HEK293 (cell line): Measurements from ENCODE around the gene PITPNC1.

Experiments used
- CTCF ChIA-PET: fragments of 350-600 bp; formaldehyde crosslinking; extraction: SDS; loops from one replicate; lab custom pipeline; 2021; ENCODE audit warnings: antibody characterized with exemption; lab: Yijun Ruan, JAX
- POLR2A ChIA-PET: fragments of 300-600 bp; formaldehyde crosslinking; extraction: SDS; loops from one replicate; lab custom pipeline; 2020; ENCODE audit warnings: antibody characterized with exemption, inconsistent platforms; lab: Yijun Ruan, JAX
- H3K27ac ChIP-seq: fragments of 200-500 bp; sonication (Bioruptor generic); 2 replicates; pipeline ENCODE4 v1.5.1; 2014; ENCODE audit warnings: low read depth, low read length, control low read depth, inconsistent platforms; ENCODE audit errors: extremely low read depth
- H3K36me3 ChIP-seq, 2 experiments: fragments of 200-500 bp in 1 of 2; sonication (Bioruptor generic) in 1 of 2; 1 replicate in 1 of 2; 2 replicates in 1 of 2; pipeline ENCODE4 v1.5.1; 2014 to 2017; ENCODE audit warnings: inconsistent platforms in 2 of 2, low read length in 2 of 2; ENCODE audit not compliant: control insufficient read depth in 2 of 2, insufficient read depth in 1 of 2
- H3K4me1 ChIP-seq: fragments of 200-500 bp; sonication (Bioruptor generic); 2 replicates; pipeline ENCODE4 v1.5.1; 2014; ENCODE audit warnings: mild to moderate bottlenecking, low read length, inconsistent platforms; ENCODE audit not compliant: control insufficient read depth, insufficient read depth
- H3K4me3 ChIP-seq: 2 replicates; pipeline ENCODE4 v1.5.1; 2011; ENCODE audit warnings: low read depth, mild to moderate bottlenecking, control low read depth, low read length, moderate library complexity
- H3K9me3 ChIP-seq: fragments of 200-500 bp; sonication (Bioruptor generic); 2 replicates; pipeline ENCODE4 v1.5.1; 2014; ENCODE audit warnings: low read depth, low read length, inconsistent platforms; ENCODE audit not compliant: control insufficient read depth, insufficient read depth
- ATF2 ChIP-seq: fragments of 450-650 bp; formaldehyde crosslinking; IDR thresholded peaks from 2 replicates; pipeline ENCODE4 v1.5.1; 2016; ENCODE audit warnings: missing biosample characterization, missing genetic modification characterization, low read depth
- CTCF ChIP-seq: fragments of 450-650 bp; formaldehyde crosslinking; IDR thresholded peaks from 2 replicates; pipeline ENCODE4 v1.5.1; 2016; ENCODE audit warnings: missing biosample characterization, missing genetic modification characterization
- ELK4 ChIP-seq: IDR thresholded peaks from 2 replicates; pipeline ENCODE4 v1.6.1; 2011; ENCODE audit warnings: mild to moderate bottlenecking, low read depth, low read length, borderline replicate concordance
- GLIS1 ChIP-seq: fragments of 450-650 bp; formaldehyde crosslinking; IDR thresholded peaks from 2 replicates; pipeline ENCODE4 v1.5.1; 2016; ENCODE audit warnings: missing biosample characterization, missing genetic modification characterization
- KLF8 ChIP-seq: fragments of 450-650 bp; formaldehyde crosslinking; IDR thresholded peaks from 2 replicates; pipeline ENCODE4 v1.5.1; 2016; ENCODE audit warnings: missing biosample characterization, missing genetic modification characterization
- ZFP37 ChIP-seq: fragments of 450-650 bp; formaldehyde crosslinking; IDR thresholded peaks from 2 replicates; pipeline ENCODE4 v1.5.1; 2016; ENCODE audit warnings: missing biosample characterization, missing genetic modification characterization
- ZNF140 ChIP-seq: fragments of 450-650 bp; formaldehyde crosslinking; IDR thresholded peaks from 2 replicates; pipeline ENCODE4 v1.5.1; 2016; ENCODE audit warnings: missing biosample characterization, missing genetic modification characterization
- ZNF169 ChIP-seq: fragments of 450-650 bp; formaldehyde crosslinking; IDR thresholded peaks from 2 replicates; pipeline ENCODE4 v1.5.1; 2016; ENCODE audit warnings: missing biosample characterization, missing genetic modification characterization
- ZNF223 ChIP-seq: fragments of 450-650 bp; formaldehyde crosslinking; IDR thresholded peaks from 2 replicates; pipeline ENCODE4 v1.5.1; 2016; ENCODE audit warnings: missing biosample characterization, missing genetic modification characterization
- ZNF274 ChIP-seq, 2 experiments: fragments of 200-500 bp in 1 of 2; fragments of 450-650 bp in 1 of 2; sonication (Bioruptor generic) in 1 of 2; formaldehyde crosslinking in 1 of 2; IDR thresholded peaks; 2 replicates each; pipeline versions ENCODE4 v1.5.1 to v1.6.1; 2014 to 2016; ENCODE audit warnings: borderline replicate concordance in 1 of 2, inconsistent platforms in 1 of 2, low read length in 1 of 2, missing biosample characterization in 1 of 2, missing genetic modification characterization in 1 of 2
- ZNF292 ChIP-seq: fragments of 450-650 bp; formaldehyde crosslinking; IDR thresholded peaks from 2 replicates; pipeline ENCODE4 v1.5.1; 2016; ENCODE audit warnings: low read depth, missing biosample characterization, missing genetic modification characterization, borderline replicate concordance
- ZNF311 ChIP-seq: fragments of 450-650 bp; formaldehyde crosslinking; IDR thresholded peaks from 2 replicates; pipeline ENCODE4 v1.5.1; 2017; ENCODE audit warnings: missing biosample characterization, missing genetic modification characterization, borderline replicate concordance
- ZNF473 ChIP-seq: fragments of 450-650 bp; formaldehyde crosslinking; IDR thresholded peaks from 2 replicates; pipeline ENCODE4 v1.5.1; 2017; ENCODE audit warnings: missing biosample characterization, missing genetic modification characterization
- ZNF560 ChIP-seq: fragments of 450-650 bp; formaldehyde crosslinking; IDR thresholded peaks from 2 replicates; pipeline ENCODE4 v1.5.1; 2017; ENCODE audit warnings: missing biosample characterization, missing genetic modification characterization, borderline replicate concordance
- ZNF623 ChIP-seq: fragments of 450-650 bp; formaldehyde crosslinking; IDR thresholded peaks from 2 replicates; pipeline ENCODE4 v1.5.1; 2016; ENCODE audit warnings: missing biosample characterization, missing genetic modification characterization
- ZNF626 ChIP-seq: fragments of 450-650 bp; sonication (Bioruptor Pico); formaldehyde crosslinking; IDR thresholded peaks from 2 replicates; pipeline ENCODE4 v1.5.1; 2018; ENCODE audit warnings: missing biosample characterization, missing genetic modification characterization, inconsistent platforms
- ZNF658 ChIP-seq: fragments of 450-650 bp; formaldehyde crosslinking; IDR thresholded peaks from 2 replicates; pipeline ENCODE4; 2016; ENCODE audit warnings: missing biosample characterization, missing genetic modification characterization
- ZNF670 ChIP-seq: fragments of 450-650 bp; formaldehyde crosslinking; IDR thresholded peaks from 2 replicates; pipeline ENCODE4 v1.5.1; 2016; ENCODE audit warnings: missing biosample characterization, missing genetic modification characterization, low read depth
- ZNF677 ChIP-seq: fragments of 450-650 bp; IDR thresholded peaks from 2 replicates; pipeline ENCODE4 v1.5.0; 2018; ENCODE audit warnings: missing biosample characterization, mild to moderate bottlenecking, missing genetic modification characterization, moderate library complexity
- ZNF701 ChIP-seq: fragments of 450-650 bp; formaldehyde crosslinking; IDR thresholded peaks from 2 replicates; pipeline ENCODE4 v1.5.1; 2016; ENCODE audit warnings: missing biosample characterization, missing genetic modification characterization
- ZSCAN23 ChIP-seq: fragments of 450-650 bp; formaldehyde crosslinking; IDR thresholded peaks from 2 replicates; pipeline ENCODE4 v1.5.1; 2016; ENCODE audit warnings: missing biosample characterization, missing genetic modification characterization
- TF ChIP-seq, protein P1 (sequence below): fragments of 450-650 bp; formaldehyde crosslinking; conservative IDR thresholded peaks from 2 replicates; pipeline ENCODE4 v1.5.1; 2016; ENCODE audit warnings: low read depth, missing biosample characterization, missing genetic modification characterization

PITPNC1 gene

GRCh38 chr17:67375716-67376115 is 1.4 kb upstream of the PITPNC1 start:
- no peaks in the 10 kb centered on the region for H3K9me3 ChIP-seq
- ChIA-PET POLR2A (interaction anchor here (0.6 to 1.3 kb wide), 3 partner anchors 14 to 342 kb away, joined by 4 to 12 read pairs (median 5); no protein-coding TSS in a partner anchor), CTCF (interaction anchor here (0.6 to 4.2 kb wide), 31 partner anchors 8 to 404 kb away, joined by 3 to 43 read pairs (median 4); partner anchors contain the start of gene NOL11)
- peaks cover 5% of the 10 kb centered on the region; the same call in 1 of the 2 replicates for H3K4me1 ChIP-seq
- TF ChIP-seq ZNF169 (no peak), ATF2 (tag by site-specific recombination) (no peak), ZNF560 (tag by site-specific recombination) (no peak), ZSCAN23 (tag by site-specific recombination) (no peak), ZFP37 (tag by site-specific recombination) (no peak), ELK4 (no peak), ZNF677 (no peak), ZNF292 (tag by site-specific recombination) (no peak), KLF8 (tag by site-specific recombination) (no peak), ZNF223 (tag by site-specific recombination) (no peak), ZNF658 (tag by site-specific recombination) (no peak), ZNF701 (tag by site-specific recombination) (no peak), ZNF274 (IDR thresholded peaks at IDR 0.05; ENCODE audit: low read length) (no peak), ZNF274 (tag by site-specific recombination; IDR thresholded peaks at IDR 0.05; ENCODE audit: borderline replicate concordance) (no peak)
- no peak overlapping the region for H3K4me3 ChIP-seq
- H3K27ac ChIP-seq, result no peak overlapping the region
- H3K36me3 ChIP-seq, result no peaks in the 10 kb centered on the region

DNA sequence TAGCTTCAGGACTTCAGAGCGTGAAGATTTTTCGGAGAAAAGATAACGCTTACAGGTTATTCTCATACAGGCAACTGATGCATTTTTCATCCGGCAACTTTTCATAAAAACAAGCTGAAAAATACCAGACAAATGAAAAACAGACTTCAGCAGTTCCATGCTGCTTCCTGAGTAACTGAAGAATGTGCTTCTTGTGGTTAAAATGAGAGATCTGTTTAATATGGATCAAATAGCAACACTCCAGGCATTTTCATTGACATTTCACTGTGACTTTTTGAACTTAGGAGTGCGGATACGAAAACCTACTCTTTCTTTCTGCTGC is 705 bp upstream of the PITPNC1 start:
- Histone ChIP-seq H3K4me3 (peak overlapping the region; percentile 85; the same call in 1 of the 2 replicates), H3K36me3 (no peaks in the 10 kb centered on the region), H3K4me1 (peaks cover 5% of the 10 kb centered on the region; the same call in 1 of the 2 replicates), H3K27ac (no peak overlapping the region), H3K9me3 (no peaks in the 10 kb centered on the region)
- TF ChIP-seq KLF8 (tag by site-specific recombination), result no peak
- TF ChIP-seq ZNF140 (tag by site-specific recombination), result no peak
- TF ChIP-seq, protein P1, sequence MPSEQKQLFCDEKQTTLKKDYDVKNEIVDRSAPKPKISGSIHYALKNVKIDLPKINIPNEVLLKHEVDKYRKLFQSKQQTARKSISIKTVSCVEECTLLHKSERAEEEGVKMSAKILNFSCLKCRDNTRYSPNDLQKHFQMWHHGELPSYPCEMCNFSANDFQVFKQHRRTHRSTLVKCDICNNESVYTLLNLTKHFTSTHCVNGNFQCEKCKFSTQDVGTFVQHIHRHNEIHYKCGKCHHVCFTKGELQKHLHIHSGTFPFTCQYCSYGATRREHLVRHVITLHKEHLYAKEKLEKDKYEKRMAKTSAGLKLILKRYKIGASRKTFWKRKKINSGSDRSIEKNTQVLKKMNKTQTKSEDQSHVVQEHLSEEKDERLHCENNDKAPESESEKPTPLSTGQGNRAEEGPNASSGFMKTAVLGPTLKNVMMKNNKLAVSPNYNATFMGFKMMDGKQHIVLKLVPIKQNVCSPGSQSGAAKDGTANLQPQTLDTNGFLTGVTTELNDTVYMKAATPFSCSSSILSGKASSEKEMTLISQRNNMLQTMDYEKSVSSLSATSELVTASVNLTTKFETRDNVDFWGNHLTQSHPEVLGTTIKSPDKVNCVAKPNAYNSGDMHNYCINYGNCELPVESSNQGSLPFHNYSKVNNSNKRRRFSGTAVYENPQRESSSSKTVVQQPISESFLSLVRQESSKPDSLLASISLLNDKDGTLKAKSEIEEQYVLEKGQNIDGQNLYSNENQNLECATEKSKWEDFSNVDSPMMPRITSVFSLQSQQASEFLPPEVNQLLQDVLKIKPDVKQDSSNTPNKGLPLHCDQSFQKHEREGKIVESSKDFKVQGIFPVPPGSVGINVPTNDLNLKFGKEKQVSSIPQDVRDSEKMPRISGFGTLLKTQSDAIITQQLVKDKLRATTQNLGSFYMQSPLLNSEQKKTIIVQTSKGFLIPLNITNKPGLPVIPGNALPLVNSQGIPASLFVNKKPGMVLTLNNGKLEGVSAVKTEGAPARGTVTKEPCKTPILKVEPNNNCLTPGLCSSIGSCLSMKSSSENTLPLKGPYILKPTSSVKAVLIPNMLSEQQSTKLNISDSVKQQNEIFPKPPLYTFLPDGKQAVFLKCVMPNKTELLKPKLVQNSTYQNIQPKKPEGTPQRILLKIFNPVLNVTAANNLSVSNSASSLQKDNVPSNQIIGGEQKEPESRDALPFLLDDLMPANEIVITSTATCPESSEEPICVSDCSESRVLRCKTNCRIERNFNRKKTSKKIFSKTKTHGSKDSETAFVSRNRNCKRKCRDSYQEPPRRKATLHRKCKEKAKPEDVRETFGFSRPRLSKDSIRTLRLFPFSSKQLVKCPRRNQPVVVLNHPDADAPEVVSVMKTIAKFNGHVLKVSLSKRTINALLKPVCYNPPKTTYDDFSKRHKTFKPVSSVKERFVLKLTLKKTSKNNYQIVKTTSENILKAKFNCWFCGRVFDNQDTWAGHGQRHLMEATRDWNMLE (tag by site-specific recombination), result no peak
- no peak for TF ChIP-seq ZNF623 (tag by site-specific recombination)
- TF ChIP-seq ZNF626 (tag by site-specific recombination), result no peak
- TF ChIP-seq ZNF223 (tag by site-specific recombination), result no peak
- TF ChIP-seq GLIS1 (tag by site-specific recombination), result no peak
- no peak for TF ChIP-seq CTCF (tag by site-specific recombination)
- no peak for TF ChIP-seq ZNF473 (tag by site-specific recombination)
- TF ChIP-seq ZNF670 (tag by site-specific recombination), result no peak
- TF ChIP-seq ZNF311 (tag by site-specific recombination), result no peak
- CTCF ChIA-PET, result interaction anchor here (0.6 to 4.2 kb wide), 16 partner anchors 11 to 372 kb away, joined by 3 to 43 read pairs (median 6); partner anchors contain the start of gene NOL11
- POLR2A ChIA-PET, result interaction anchor here (0.6 to 1.3 kb wide), 3 partner anchors 15 to 342 kb away, joined by 4 to 12 read pairs (median 5); no protein-coding TSS in a partner anchor
